Measurements from ENCODE around the gene STRADB. TPM values are rescaled to one million over a fixed set of nuclear protein-coding genes. Genes with fewer than 3 reads are reported as not detected.

Gene STRADB
- total RNA-seq, 1 experiment from 2014 or later: 17.4 TPM

DNA sequence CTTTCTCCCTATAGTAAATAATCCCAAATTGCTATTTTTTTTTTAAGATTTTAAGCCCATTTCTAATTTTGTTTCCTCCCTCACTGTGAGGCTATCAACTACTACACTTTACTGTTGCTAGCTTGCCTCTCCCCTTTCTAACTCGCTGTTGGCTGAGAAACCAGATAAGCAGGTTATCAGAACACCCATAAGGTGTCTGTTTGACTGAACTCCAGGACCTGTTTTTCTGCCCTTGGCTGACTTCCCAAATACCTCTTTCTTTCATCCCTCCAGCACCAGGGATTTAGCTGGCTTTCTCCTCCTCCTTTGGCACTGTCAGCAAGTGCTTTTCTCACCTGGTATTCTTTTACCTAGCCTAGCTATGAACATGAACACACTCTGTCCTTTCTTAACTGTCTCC, 11.4 kb upstream of the STRADB start:
- TF ChIP-seq, protein P1, sequence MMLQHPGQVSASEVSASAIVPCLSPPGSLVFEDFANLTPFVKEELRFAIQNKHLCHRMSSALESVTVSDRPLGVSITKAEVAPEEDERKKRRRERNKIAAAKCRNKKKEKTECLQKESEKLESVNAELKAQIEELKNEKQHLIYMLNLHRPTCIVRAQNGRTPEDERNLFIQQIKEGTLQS (IDR thresholded peaks at IDR 0.05): no peak
- TF ChIP-seq SP1 (IDR thresholded peaks at IDR 0.05; ENCODE audit: low read depth) (peak; percentile 52), EGR1 (IDR thresholded peaks at IDR 0.05; ENCODE audit: low read depth) (no peak)
- no peaks in the 10 kb centered on the region for H4K20me1 ChIP-seq (ENCODE audit: insufficient read depth)
- no peak overlapping the region for H3K4me3 ChIP-seq (replicated peaks in 1 of 2; ENCODE audit: low read depth in 1 of 2, low read length in 2 of 2)
- H3K36me3 ChIP-seq (ENCODE audit: control insufficient read depth in 1 of 2, insufficient read depth in 2 of 2, low read length in 2 of 2): no peaks in the 10 kb centered on the region
- intact Hi-C loops (cut with micrococcal nuclease): no loop called here
- H3K4me2 ChIP-seq (ENCODE audit: low read length): peak overlapping the region; percentile 35
- no peaks in the 10 kb centered on the region for H3K27me3 ChIP-seq (ENCODE audit: insufficient read depth, low read length)
- no peaks in the 10 kb centered on the region for H3K9me3 ChIP-seq (ENCODE audit: control insufficient read depth in 1 of 2, insufficient read depth in 1 of 2, low read depth in 1 of 2, low read length in 2 of 2)
- H3K4me1 ChIP-seq (ENCODE audit: control insufficient read depth in 1 of 2, insufficient read depth in 2 of 2, low read length in 2 of 2): peaks cover 9 to 11% of the 10 kb centered on the region in 2 experiments
- peak; percentile 52 for DNase-seq (ENCODE audit: low read depth, low spot score)
- ChIA-PET CTCF (interaction anchor here (1.0 kb wide), 1 partner anchor 26 kb away, joined by 3 read pairs; no protein-coding TSS in a partner anchor), RAD21 (ENCODE audit: low non-redundant PET in 1 of 2, low total read pairs in 2 of 2, uncharacterized antibody in 2 of 2, unreplicated experiment in 2 of 2) (no interaction called here), POLR2A (interaction anchor here (1.0 kb wide), 1 partner anchor 11 kb away, joined by 4 read pairs; the partner anchor contains the start of genes STRADB and TRAK2)
- H3K27ac ChIP-seq (ENCODE audit: low read depth, low read length): no peak overlapping the region; the same call in 1 of the 2 replicates
- H2AFZ ChIP-seq (ENCODE audit: low read depth, low read length, poor library complexity, severe bottlenecking): no peak overlapping the region
- no peaks in the 10 kb centered on the region; the same call in 1 of the 2 replicates for H3K79me2 ChIP-seq (ENCODE audit: insufficient read depth, low read length)
- H3K9me2 ChIP-seq (ENCODE audit: insufficient read depth): no peaks in the 10 kb centered on the region
- H3K9ac ChIP-seq (ENCODE audit: low read length): no peak overlapping the region
- ATAC-seq: peak; percentile 81
- BruUV-seq (replicated peaks): no TSS peak

DNA sequence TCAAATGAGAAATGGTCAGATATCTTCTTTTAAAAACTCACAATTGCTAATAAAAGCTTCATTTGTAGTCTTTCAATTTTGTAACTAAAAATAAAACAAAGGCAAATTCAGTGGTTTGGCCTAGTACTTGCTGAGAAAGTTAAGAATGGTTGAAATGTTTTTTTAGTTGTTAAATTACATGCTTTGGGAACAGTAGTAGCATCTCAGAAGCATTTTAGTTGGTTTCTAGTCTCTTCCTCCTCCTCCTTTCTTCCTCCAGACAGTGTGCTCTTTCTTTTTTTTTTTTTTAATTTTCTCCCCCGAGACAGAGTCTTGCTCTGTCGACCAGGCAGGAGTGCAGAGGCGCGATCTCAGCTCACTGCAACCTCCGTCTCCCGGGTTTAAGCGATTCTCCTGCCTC, 10.1 kb upstream of the STRADB start:
- Histone ChIP-seq H3K4me2 (ENCODE audit: low read length) (no peak overlapping the region), H3K4me1 (ENCODE audit: control insufficient read depth in 1 of 2, insufficient read depth in 2 of 2, low read length in 2 of 2) (peaks cover 9 to 11% of the 10 kb centered on the region in 2 experiments), H3K4me3 (replicated peaks in 1 of 2; ENCODE audit: low read depth in 1 of 2, low read length in 2 of 2) (no peak overlapping the region), H2AFZ (ENCODE audit: low read depth, low read length, poor library complexity, severe bottlenecking) (no peak overlapping the region), H4K20me1 (ENCODE audit: insufficient read depth) (no peaks in the 10 kb centered on the region), H3K36me3 (ENCODE audit: control insufficient read depth in 1 of 2, insufficient read depth in 2 of 2, low read length in 2 of 2) (no peaks in the 10 kb centered on the region), H3K27ac (ENCODE audit: low read depth, low read length) (no peak overlapping the region), H3K9ac (ENCODE audit: low read length) (no peak overlapping the region), H3K9me3 (ENCODE audit: control insufficient read depth in 1 of 2, insufficient read depth in 1 of 2, low read depth in 1 of 2, low read length in 2 of 2) (no peaks in the 10 kb centered on the region), H3K27me3 (ENCODE audit: insufficient read depth, low read length) (no peaks in the 10 kb centered on the region), H3K79me2 (ENCODE audit: insufficient read depth, low read length) (no peaks in the 10 kb centered on the region; the same call in 1 of the 2 replicates), H3K9me2 (ENCODE audit: insufficient read depth) (no peaks in the 10 kb centered on the region)
- DNase-seq (ENCODE audit: low read depth, low spot score) (no peak), ATAC-seq (no peak)
- no TSS peak for BruUV-seq (replicated peaks)
- ChIA-PET CTCF (interaction anchor here (0.6 kb wide), 1 partner anchor 324 kb away, joined by 3 read pairs; no protein-coding TSS in a partner anchor), RAD21 (ENCODE audit: low non-redundant PET in 1 of 2, low total read pairs in 2 of 2, uncharacterized antibody in 2 of 2, unreplicated experiment in 2 of 2) (no interaction called here), POLR2A (no interaction called here)
- intact Hi-C loops (cut with micrococcal nuclease): no loop called here
- TF ChIP-seq CBX3 (IDR thresholded peaks at IDR 0.05; ENCODE audit: low read depth): no peak
- TF ChIP-seq ZFX (IDR thresholded peaks at IDR 0.05): no peak
- no peak for TF ChIP-seq ZNF274 (IDR thresholded peaks at IDR 0.05; ENCODE audit: low read depth, low read length)
- no peak for TF ChIP-seq SRF (IDR thresholded peaks at IDR 0.05; ENCODE audit: low read depth)
- TF ChIP-seq RAD21 (IDR thresholded peaks at IDR 0.05; ENCODE audit: low read depth): no peak

Measured in HCT116 (cell line).